Stromal cell of bone marrow (primary cell): ENCODE data around the gene RNASE12.
"Not testable (repeated sequence)": the region's sequence is repeated elsewhere in the genome, so short reads cannot be mapped to it uniquely, and the experiment has no call there.

ENCODE experiments used
- DNase-seq: peaks from one replicate; pipeline ENCODE4 v3.0.0-alpha.2; 2012; ENCODE audit warnings: low read depth

The RNASE12 gene

DNA sequence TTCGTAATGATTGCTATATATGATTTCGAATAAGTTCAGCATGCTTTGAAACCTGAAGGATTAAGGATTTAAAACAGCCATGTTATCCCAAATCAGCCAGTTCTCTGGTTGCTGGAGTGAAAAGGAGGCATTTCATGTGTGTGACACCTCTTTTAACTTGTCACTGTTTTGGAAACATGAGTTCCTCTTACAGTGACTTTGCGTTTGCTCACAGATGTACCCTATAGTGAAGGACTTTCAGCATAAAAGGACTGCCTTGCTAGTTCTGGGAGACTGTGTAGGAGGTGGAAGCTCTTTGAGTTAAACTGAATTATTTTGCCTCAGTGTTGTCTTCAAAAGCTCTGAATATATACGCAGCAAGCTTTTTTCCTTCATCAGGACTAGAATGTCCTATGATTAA, 10.9 kb downstream of the RNASE12 start:
- DNase-seq = no peak

DNA sequence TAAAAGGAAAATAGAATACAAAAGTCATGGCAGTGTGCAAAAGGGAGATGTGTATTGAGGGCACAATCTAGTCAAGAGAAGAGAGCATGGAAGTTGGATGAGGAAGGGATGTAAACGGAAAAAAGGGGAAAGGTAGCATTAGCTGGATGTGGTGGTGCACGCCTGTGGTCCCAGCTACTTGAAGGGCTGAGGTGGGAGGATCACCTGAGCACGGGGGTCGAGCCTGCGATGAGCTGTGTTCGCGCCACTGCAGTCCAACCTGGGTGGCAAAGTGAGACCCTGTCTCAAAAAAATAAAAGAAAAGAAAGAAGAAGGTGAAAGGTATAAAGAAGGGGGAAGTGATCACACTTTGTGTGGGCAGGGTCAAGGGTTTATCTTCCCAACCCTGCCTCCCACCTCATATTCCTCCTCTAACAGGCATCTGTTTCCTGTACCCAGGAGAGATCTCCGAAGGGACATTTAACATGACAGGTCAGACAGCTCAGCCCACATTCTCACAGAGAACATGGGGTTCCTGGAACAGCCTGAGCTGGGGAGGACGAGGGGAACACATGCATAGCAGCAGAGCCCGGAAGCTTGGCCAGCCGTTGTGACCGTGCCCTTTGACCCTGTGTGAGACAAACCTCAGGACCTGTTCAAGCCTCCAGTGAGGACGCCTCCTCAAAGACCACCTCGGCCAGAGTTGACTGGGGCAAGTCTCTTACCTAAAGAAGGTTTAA, 12.2 kb downstream of the RNASE12 start:
- DNase-seq = no peak

DNA sequence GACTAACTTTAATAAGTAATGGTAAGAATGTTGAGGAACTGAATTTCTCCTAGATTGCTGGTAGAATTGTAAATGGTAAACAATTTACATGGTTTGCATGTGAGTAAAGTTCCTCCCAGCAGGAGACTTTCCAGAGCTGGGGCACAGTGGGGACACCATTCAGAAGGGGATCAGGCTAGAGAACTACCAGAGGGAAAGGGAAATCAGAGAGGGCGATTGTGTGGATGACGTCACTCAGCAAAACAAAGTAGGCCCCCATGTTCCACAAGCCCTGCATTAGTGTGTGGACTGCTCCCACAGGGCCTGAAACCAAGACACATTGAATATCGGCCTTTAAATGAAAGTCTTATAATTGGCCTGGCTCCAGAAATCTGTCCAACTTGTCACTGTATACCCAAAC, 12.9 kb downstream of the RNASE12 start:
- DNase-seq = no peak

DNA sequence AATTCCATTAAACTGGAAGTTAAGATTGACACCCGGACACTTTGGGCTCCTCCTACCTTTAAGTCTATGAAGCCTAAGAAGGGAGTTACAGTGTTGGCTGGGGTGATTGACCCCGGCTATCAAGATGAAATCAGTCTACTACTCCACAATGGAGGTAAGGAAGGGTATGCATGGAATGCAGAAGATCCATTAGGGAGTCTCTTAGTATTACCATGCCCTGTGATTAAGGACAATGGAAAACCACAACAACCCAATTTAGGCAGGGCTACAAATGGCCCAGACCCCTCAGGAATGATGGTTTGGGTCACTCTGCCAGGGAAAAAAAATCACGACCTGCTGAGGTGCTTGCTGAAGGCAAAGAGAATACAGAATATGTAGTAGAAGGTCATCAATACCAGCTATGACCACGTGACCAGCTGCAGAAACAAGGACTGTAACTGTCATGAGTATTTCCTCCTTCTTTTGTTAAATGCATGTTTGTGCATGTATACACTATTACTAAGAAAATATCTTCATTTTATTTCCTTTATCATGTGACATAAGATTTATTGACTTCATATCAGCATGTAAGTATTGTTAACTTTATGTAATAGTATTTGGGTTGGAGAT, 18.7 kb downstream of the RNASE12 start:
- DNase-seq = not testable (repeated sequence)

DNA sequence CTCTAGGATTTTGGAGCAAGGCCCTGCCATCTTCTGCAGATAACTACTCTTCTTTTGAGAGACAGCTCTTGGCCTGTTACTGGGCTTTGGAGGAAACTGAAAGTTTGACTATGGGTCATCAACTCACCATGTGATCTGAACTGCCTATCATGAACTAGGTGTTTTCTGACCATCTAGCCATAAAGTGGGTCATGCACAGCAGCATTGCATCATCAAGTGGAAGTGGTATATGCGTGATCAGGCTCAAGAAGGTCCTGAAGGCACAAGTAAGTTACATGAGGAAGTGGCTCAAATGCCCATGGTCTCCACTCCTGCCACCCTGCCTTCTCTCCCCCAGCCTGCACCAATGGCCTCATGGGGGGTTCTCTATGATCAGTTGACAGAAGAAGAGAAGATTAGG, 20.5 kb downstream of the RNASE12 start:
- not testable (repeated sequence) for DNase-seq

GRCh38 chr14:20569865-20570264, 21.3 kb downstream of the RNASE12 start:
- not testable (repeated sequence) for DNase-seq

DNA sequence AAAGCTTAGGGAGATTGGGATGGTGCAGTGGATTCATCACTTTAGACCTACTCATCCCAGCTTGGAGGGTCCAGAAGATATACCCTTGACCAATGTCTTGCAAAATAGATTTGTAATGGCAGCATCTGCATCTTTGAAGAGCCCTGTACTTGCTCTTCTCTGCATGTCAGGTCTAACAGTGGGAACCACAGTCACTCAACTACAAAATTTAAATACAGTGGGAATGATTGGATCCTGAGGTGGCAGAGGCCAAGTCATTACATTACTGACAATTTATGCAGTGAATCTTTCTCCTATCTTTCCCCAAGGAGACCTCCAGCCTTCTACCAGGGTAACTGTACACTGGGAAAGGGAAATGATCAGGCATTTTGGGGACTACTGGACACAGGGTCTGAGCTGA, 22.1 kb downstream of the RNASE12 start:
- DNase-seq = no peak

GRCh38 chr14:20568393-20568792, 22.8 kb downstream of the RNASE12 start:
- no peak for DNase-seq

DNA sequence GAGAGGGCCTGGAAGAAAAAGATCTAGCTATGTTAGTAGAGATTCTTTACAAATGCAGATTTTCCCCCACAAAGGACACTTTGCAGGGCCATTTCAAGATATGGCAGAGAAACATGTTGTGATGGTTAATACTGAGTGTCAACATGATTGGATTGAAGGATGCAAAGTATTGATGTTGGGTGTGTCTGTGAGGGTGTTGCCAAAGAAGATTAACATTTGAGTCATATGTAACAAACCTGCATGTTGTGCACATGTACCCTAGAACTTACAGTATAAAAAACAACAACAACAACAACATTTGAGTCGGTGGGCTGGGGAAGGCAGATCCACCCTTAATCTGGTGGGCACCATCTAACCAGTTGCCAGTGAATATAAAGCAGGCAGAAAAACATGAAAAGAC, 24.0 kb downstream of the RNASE12 start:
- not testable (repeated sequence) for DNase-seq

- DNase-seq = no peak
Measured at GRCh38 chr14:20564501-20564997, 26.6 kb downstream of the RNASE12 start.

DNA sequence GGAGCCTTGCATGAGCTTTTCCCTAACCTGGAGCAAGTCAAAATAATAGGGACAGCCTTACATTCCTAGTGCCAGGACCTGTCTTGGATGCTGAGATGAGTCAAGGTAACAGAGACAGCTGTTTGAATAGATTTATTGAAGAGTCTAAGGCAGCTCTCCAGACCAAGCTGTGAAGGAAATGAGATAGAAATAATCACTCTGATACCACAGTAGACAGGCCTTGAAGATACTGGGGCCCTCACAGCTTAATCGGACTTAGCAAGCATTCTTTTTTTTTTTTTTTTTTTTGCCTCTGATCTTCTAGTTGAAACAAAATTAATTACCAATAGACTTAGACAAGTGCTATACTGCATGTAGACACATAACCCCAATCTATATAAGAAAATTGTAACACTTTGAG, 27.2 kb downstream of the RNASE12 start:
- no peak for DNase-seq

GRCh38 chr14:20560961-20561360, 30.2 kb downstream of the RNASE12 start, which contains the start of gene RNASE9:
RNASE9 (minus strand) TSS chr14:20561047.
- no peak for DNase-seq

DNA sequence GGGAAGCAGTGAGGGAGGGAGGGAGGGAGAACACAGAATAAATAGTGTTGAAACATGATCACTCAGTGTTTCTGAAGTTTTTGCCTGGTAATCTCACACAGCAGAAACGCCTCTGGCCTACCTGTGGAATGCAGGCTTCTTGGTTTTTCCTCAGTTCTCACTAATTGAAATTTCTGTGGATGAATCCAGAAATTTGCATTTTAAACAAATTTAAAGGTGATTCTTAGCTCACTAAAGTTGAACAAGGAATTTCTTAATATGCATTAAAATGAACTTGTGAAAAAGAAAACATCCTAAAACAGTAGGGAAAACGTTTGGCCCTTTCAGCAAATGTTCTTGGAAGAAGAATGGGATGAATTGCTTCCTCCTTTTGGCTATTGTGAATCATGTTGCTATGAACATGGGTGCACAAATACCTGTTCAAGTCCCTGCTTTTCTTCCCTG, 31.7 kb downstream of the RNASE12 start:
- no peak for DNase-seq

DNA sequence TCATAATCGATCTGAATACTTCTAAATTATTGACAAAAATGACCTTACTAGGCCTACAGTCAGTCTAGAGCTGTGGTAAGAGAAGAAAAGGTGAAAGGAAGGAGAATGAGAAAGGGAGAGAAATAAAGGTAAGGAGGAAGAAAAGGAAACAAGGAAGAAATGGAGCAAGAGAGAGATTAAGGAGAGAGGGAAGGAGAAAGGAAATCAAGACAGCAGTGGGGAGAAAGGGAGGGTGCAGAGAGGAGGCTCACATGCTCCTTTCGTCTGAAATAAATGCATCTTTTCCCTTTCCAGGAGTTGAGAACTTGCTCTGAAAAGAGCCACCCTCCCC, 34.0 kb downstream of the RNASE12 start:
- no peak for DNase-seq

- no peak for DNase-seq
Measured at GRCh38 chr14:20556500-20557211, 34.5 kb downstream of the RNASE12 start.

- DNase-seq = no peak
Measured at GRCh38 chr14:20555845-20556244, 35.3 kb downstream of the RNASE12 start.

DNA sequence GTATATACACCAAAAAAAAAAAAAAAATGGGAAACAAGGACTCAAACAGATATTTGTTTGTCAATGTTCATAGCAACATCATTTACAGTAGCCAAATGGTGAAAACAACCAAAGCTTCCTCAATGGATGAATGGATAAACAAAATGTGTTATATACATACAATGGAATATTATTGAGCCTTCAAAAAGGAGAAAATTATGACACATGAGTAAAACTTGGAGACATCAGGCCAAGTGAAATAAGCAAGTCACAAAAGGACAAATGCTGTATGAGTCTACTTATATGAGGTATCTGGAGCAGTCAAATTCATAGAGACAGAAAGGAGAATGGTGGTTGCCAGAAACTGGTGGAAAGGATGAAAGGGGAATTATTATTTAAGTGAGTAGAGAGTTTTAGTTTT, 38.2 kb downstream of the RNASE12 start:
- DNase-seq = no peak

- DNase-seq = no peak
Measured at GRCh38 chr14:20551606-20552005, 39.6 kb downstream of the RNASE12 start.

DNA sequence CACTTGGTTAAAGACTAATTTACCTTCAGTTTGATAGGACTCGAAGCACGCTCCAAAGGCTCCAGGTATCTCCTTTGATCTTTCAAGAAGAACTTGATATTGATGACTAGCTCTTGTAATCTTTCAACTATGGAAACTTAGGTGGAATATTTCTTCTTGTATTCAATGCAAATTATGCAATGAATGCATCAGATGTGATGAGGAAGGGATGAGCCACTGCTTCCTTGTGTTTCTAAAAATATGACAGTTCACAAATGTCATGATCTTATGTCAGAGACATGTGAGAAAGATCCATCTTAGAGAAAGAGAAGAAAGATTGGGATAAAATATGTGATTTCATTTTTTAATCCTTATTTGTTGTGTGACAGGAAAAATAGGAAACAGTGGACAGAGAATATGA, 40.2 kb downstream of the RNASE12 start:
- DNase-seq = no peak

DNA sequence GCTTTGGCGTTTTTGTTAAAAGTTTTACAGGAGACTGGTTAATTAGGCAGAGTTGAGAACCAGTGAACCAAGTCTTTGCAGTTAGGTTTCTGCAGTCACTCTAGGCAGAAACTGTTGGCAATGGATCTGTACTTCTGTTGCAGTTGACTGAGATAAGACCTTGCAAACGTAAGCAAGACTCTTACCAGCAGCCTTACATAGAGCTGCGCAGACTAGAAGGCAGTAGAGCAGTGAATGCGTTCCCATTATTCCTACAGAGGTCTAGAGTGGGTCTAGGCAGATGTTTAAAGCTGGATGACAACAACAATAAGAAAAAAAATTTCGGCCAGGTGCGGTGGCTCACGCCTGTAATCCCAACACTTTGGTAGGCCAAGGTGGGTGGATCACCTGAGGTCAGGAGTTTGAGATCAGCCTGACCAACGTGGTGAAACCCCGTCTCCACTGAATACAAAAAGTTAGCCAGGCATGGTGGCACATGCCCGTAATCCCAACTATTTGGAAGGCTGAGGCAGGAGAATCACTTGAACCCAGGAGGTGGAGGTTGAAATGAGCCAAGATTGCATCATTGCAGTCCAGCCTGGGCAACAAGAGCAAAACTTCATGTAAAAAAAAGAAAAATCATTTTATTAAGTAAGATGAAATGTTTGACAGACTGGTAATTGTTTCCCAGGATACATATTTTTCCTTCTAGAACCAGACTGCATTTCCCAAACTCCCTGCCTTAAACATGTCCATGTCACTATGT, 42.6 kb downstream of the RNASE12 start:
- DNase-seq = no peak

DNA sequence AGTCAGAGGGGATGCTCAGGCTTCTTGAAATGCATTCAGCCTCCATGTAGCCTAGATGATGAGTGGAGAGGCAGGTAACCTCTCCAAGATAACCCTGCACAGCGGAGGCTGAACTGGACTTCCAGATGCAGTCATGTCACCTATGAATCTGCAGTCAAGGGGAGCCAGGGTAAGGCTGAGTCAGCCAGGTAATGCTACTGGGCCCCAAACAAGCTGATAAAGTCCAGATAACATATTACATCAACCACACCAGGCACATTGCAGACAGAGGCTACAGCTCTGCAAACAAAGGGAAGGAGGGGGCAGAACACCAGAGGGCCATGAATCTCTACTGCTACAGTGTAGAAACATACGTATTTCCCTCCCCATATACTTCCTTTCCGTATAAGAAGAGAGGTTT, 44.3 kb downstream of the RNASE12 start:
- no peak for DNase-seq
